SJSA1 (cell line): Measurements from ENCODE around the gene DIP2B. TPM values are rescaled to one million over a fixed set of nuclear protein-coding genes. Genes with fewer than 3 reads are reported as not detected.
"Not testable (repeated sequence)": the region's sequence is repeated elsewhere in the genome, so short reads cannot be mapped to it uniquely, and the experiment has no call there.

Source experiments
- DNase-seq, 2 experiments: peaks; one replicate each; pipeline ENCODE4 v3.0.0-alpha.2; 2015 to 2020; ENCODE audit warnings: low spot score in 2 of 2, low read depth in 1 of 2
- H3K27ac ChIP-seq: fragments of 250-450 bp; sonication (Bioruptor Pico); 2 replicates; pipeline ENCODE4 v1.5.1; 2020; ENCODE audit warnings: mild to moderate bottlenecking, moderate library complexity
- H3K27me3 ChIP-seq: fragments of 250-450 bp; sonication (Bioruptor Pico); replicated peaks from 2 replicates; pipeline ENCODE4 v1.5.1; 2020; ENCODE audit warnings: mild to moderate bottlenecking, moderate library complexity
- H3K36me3 ChIP-seq: fragments of 250-450 bp; sonication (Bioruptor Pico); 2 replicates; pipeline ENCODE4 v1.5.1; 2020; ENCODE audit warnings: mild to moderate bottlenecking
- H3K4me1 ChIP-seq: fragments of 250-450 bp; sonication (Bioruptor Pico); replicated peaks from 2 replicates; pipeline ENCODE4 v1.6.1; 2021; ENCODE audit warnings: mild to moderate bottlenecking
- H3K4me3 ChIP-seq: fragments of 250-450 bp; sonication (Bioruptor Pico); 2 replicates; pipeline ENCODE4 v1.5.1; 2020; ENCODE audit warnings: mild to moderate bottlenecking
- H3K9me3 ChIP-seq: fragments of 250-450 bp; sonication (Bioruptor Pico); replicated peaks from 2 replicates; pipeline ENCODE4 v1.5.1; 2020; ENCODE audit warnings: mild to moderate bottlenecking
- total RNA-seq: library from RNA; depleted of rRNA; stranded (reverse); fragments of >200 nt; shearing (Covaris generic); gene quantifications from 2 replicates; pipeline ENCODE4 v1.2.3, GENCODE V29; 2014; rRNA removed

The DIP2B gene
- total RNA-seq: 23.3 and 32.1 TPM in 2 replicates

- Histone ChIP-seq H3K9me3 (no peaks in the 10 kb centered on the region), H3K4me3 (peak within 1 kb of the TSS; percentile 94), H3K27me3 (no peaks in the 10 kb centered on the region), H3K36me3 (peaks cover 12% of the 10 kb centered on the region), H3K27ac (peak within 1 kb of the TSS; percentile 69), H3K4me1 (peaks cover 16% of the 10 kb centered on the region)
- DNase-seq: peak; percentile 94 to 95
Measured at GRCh38 chr12:50504798-50505674, at the start of gene DIP2B. Gene DIP2B (plus strand): TSS chr12:50504985. CDS start chr12:50505141, 156 bp downstream.

DNA sequence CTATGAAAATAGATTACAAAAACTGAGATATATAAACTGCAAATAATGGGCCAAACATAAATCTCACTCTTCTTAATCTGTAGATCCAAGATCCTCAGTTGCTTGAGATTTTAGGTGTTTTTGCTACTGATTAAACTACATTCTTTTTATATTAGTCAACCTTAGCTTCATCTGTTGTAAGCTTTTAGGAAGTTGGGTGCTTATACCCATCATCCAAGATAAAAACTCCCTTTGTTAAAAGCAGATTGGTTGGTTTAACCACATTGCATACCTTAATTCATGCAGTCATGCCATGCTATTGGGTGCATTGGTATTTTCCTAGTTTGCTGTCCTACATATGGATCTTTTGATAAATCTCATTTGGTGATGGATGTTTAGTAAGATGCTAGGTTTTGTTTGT is 46.2 kb upstream of the DIP2B start:
- H3K9me3 ChIP-seq: no peaks in the 10 kb centered on the region
- no peaks in the 10 kb centered on the region for H3K27me3 ChIP-seq
- no peak overlapping the region for H3K4me3 ChIP-seq
- peaks cover 5% of the 10 kb centered on the region; the same call in 1 of the 2 replicates for H3K4me1 ChIP-seq
- H3K36me3 ChIP-seq: peaks cover 74% of the 10 kb centered on the region
- DNase-seq: no peak
- no peak overlapping the region for H3K27ac ChIP-seq

- no peak for DNase-seq
- Histone ChIP-seq H3K9me3 (no peaks in the 10 kb centered on the region), H3K27me3 (no peaks in the 10 kb centered on the region), H3K36me3 (peaks cover 57% of the 10 kb centered on the region), H3K27ac (no peak overlapping the region), H3K4me1 (no peaks in the 10 kb centered on the region), H3K4me3 (no peak overlapping the region)
Measured at GRCh38 chr12:50467439-50467838, 37.3 kb upstream of the DIP2B start.

DNA sequence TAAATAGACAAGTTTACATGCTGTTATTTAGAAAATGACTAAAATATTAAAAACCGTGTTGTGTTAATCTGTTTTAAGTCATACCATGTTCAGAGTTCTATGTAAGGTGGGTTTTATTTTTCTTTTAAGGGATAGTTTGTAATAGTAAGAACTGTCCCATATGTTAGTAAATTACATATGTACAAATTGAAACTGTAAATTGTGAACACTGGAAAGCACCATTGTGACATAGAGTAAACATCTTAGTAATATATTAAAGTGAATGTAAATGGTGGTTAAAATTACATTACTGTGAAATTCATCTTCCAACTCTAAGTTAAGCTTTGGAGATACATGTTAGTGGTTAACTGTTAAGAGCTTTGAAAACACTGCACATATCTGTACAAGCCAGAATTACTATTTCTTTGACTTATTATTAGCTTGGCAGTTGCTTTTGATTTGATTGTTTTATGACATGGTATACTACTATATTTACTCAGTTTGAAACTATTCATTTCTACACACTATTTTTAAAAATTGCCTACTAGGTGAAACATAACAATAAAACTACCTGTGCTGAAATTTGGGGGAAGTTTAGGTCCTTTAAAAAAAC is 27.4 kb upstream of the DIP2B start:
- Histone ChIP-seq H3K4me1 (no peaks in the 10 kb centered on the region), H3K27me3 (no peaks in the 10 kb centered on the region), H3K9me3 (no peaks in the 10 kb centered on the region), H3K27ac (no peak overlapping the region), H3K4me3 (no peak overlapping the region), H3K36me3 (peaks cover 48% of the 10 kb centered on the region)
- no peak for DNase-seq

GRCh38 chr12:50482571-50482970 is 22.2 kb upstream of the DIP2B start:
- DNase-seq: no peak
- no peak overlapping the region for H3K4me3 ChIP-seq
- peaks cover 10% of the 10 kb centered on the region for H3K36me3 ChIP-seq

GRCh38 chr12:50483488-50483887 is 21.3 kb upstream of the DIP2B start:
- Histone ChIP-seq H3K36me3 (peaks cover under 1% of the 10 kb centered on the region), H3K9me3 (no peaks in the 10 kb centered on the region), H3K27ac (no peak overlapping the region), H3K27me3 (no peaks in the 10 kb centered on the region), H3K4me1 (no peaks in the 10 kb centered on the region), H3K4me3 (no peak overlapping the region)
- no peak for DNase-seq

More at GRCh38 chr12:50482571-50482970, 22.2 kb upstream of the DIP2B start:
- no peaks in the 10 kb centered on the region for H3K27me3 ChIP-seq
- H3K9me3 ChIP-seq: no peaks in the 10 kb centered on the region
- H3K4me1 ChIP-seq: no peaks in the 10 kb centered on the region
- H3K27ac ChIP-seq: no peak overlapping the region

DNA sequence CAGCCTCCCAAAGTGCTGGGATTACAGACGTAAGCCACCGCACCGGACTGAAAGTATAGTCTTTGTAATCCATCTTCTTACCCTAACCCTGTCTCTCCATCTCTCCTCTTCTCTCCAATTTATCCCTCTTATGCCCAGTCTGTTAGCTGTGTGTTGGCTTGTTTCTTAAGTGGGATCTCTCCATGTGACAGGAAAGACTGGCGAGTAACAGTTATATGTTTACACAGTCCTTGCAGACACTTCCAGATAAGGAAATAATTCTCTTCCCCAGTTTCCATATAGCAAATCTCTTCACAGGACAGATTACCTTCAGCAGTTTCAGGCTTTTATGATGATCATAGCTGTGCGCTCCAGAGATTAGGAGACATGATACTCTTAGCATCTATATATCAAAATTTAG is 16.0 kb upstream of the DIP2B start:
- H3K36me3 ChIP-seq: no peaks in the 10 kb centered on the region
- no peak overlapping the region for H3K4me3 ChIP-seq
- no peaks in the 10 kb centered on the region for H3K9me3 ChIP-seq
- H3K27me3 ChIP-seq: no peaks in the 10 kb centered on the region
- no peaks in the 10 kb centered on the region for H3K4me1 ChIP-seq
- H3K27ac ChIP-seq: no peak overlapping the region
- no peak for DNase-seq

GRCh38 chr12:50498119-50498518 is 6.7 kb upstream of the DIP2B start:
- H3K4me3 ChIP-seq, H3K9me3 ChIP-seq, H3K4me1 ChIP-seq, DNase-seq, H3K27ac ChIP-seq, H3K36me3 ChIP-seq, H3K27me3 ChIP-seq: not testable (repeated sequence)

DNA sequence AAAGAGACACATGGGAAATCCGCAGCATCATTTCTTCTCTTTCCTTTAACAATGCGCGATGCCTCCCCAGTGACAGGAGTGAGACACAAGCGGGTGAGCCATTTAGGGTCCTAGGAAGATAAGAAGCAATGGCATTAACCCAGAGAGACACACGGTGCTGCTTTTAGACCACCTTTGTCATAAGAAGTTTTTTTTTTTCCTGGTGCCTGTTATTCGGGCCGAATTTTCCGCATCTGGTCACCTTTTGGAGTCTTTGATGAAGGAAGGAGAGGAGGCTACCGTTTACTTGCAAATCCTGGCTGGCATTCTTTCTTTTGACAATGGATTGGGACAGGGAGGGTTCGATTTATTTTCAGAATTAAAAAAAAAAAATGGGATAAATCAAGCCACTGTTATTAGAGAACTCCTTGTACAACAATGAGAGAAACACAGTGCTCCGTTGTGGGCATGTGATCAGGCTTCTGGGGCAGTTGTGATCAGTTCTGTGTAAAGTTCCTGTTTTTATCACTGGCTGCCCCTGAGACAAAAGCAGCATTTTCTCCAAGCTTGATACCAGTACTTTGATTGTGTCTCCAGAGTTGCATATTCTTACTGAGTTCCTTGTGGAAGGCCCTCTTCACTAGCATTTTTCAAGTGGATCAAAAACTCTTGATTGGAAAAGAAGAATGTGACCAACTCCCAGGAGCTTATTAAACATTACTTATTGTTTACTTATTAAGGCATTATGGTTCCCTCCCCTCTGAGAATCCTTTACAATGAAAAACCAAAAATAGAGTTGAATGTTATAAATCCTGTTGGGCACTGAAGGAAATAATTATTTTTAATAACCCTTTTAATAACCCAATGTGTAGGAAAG is 1.1 kb downstream of the DIP2B start:
- Histone ChIP-seq H3K27ac (no peak overlapping the region), H3K4me1 (peaks cover 16% of the 10 kb centered on the region), H3K9me3 (no peaks in the 10 kb centered on the region), H3K4me3 (peak overlapping the region; percentile 94), H3K27me3 (no peaks in the 10 kb centered on the region), H3K36me3 (peaks cover 13% of the 10 kb centered on the region)
- no peak for DNase-seq

DNA sequence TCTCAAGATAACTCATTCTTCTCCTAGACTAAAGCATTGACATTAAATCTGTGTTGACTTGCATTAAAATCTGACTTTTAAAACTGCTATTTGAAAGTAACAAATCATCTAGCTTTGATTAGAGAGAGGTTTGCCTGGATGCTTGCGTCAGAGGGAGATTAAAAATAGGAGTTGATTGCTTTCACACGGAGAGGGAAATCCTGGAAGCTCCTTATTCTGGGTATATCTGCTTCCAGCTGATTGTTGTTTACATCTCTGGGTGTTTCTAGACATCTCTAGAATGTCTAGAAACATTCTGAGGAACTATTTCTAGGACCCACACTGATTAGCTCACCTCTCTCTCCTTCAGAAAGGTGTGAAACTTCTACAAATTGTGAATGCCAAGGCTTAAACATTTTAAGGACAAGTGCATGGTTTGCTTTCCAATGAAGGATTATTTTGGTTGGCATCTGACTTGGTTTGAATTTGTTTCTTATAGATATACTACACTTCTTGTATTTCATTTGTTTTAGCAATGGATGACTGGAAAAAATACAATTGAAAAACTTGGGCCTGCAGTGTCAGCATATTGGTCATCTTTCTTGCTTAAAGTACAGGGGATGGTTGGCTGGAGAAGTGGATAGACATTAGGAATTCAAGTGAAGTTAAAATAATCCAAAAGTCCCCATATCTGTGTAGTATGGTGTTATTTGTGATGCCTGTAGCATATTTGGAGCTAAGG is 2.1 kb downstream of the DIP2B start:
- H3K27ac ChIP-seq: no peak overlapping the region
- peaks cover 13% of the 10 kb centered on the region for H3K36me3 ChIP-seq
- no peak overlapping the region for H3K4me3 ChIP-seq
- DNase-seq: no peak
- H3K9me3 ChIP-seq: no peaks in the 10 kb centered on the region
- no peaks in the 10 kb centered on the region for H3K27me3 ChIP-seq
- peaks cover 16% of the 10 kb centered on the region for H3K4me1 ChIP-seq

GRCh38 chr12:50507474-50507838 is 2.7 kb downstream of the DIP2B start:
- H3K9me3 ChIP-seq: no peaks in the 10 kb centered on the region
- H3K27ac ChIP-seq: no peak overlapping the region
- H3K4me1 ChIP-seq: peaks cover 16% of the 10 kb centered on the region
- DNase-seq: no peak
- H3K4me3 ChIP-seq: no peak overlapping the region
- no peaks in the 10 kb centered on the region for H3K27me3 ChIP-seq
- peaks cover 13% of the 10 kb centered on the region for H3K36me3 ChIP-seq

- H3K4me3 ChIP-seq: no peak overlapping the region
- DNase-seq: no peak
Measured at GRCh38 chr12:50507930-50508329, 3.1 kb downstream of the DIP2B start.

GRCh38 chr12:50508414-50508813 is 3.6 kb downstream of the DIP2B start:
- Histone ChIP-seq H3K27me3 (no peaks in the 10 kb centered on the region), H3K36me3 (peaks cover 13% of the 10 kb centered on the region), H3K4me1 (peaks cover 16% of the 10 kb centered on the region), H3K4me3 (no peak overlapping the region), H3K27ac (no peak overlapping the region), H3K9me3 (no peaks in the 10 kb centered on the region)
- DNase-seq: no peak

More at GRCh38 chr12:50507930-50508329, 3.1 kb downstream of the DIP2B start:
- Histone ChIP-seq H3K36me3 (peaks cover 13% of the 10 kb centered on the region), H3K27me3 (no peaks in the 10 kb centered on the region), H3K9me3 (no peaks in the 10 kb centered on the region), H3K27ac (no peak overlapping the region), H3K4me1 (peaks cover 16% of the 10 kb centered on the region)
